ENCODE data around the gene FOXO1. TPM values are rescaled to one million over a fixed set of nuclear protein-coding genes. Genes with fewer than 3 reads are reported as not detected.

The FOXO1 gene
- total RNA-seq, 1 donor from 2014 or later: 10.4 TPM

DNA sequence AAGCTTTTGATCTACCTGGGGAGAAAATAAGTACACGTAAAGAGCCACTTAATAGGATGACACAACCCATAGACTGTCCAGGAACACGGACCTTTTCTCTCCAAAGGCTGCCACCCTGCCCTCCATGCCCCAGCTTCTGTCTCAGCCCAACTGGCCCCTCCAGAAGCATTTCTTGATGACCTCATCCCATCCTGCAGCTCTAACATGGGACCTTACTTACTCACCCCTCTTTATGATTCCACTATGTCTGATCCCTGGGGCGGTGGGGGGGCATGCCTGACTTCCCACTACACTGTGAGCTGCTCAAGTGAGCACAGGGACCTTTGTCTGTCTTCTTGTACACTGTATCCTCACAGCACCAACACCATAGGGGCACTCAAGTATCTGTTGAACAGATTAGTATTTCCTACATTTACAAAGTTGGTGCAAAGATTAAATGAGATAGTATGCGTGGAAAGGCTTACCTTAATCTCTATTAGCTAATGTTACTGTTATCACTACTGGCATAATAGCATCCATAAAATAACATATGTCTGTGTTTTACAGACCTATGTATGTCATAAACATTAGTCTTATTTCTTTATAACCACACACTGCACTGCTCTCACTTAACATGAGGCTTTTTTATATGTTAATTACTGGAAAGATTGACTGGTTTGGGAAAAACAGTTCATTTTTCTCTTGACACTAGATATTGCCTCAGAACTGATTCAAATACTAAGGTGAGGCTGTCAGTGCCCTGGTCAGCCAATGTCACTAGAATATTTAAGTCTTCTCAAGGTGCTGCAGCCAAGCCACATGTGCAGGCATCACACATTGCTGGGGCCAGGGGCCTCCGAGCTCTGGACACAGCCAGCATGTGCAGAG is 100.9 kb downstream of the FOXO1 start:
- peaks cover 35% of the 10 kb centered on the region for H3K4me1 Mint-ChIP-seq (ENCODE audit: low read depth, unreplicated experiment)
- Histone ChIP-seq H4K20me1 (ENCODE audit: insufficient read depth, low read length) (peaks cover 48% of the 10 kb centered on the region), H3K4me1 (ENCODE audit: insufficient read depth, low read length) (peaks cover 3% of the 10 kb centered on the region), H3K27me3 (ENCODE audit: insufficient read depth, low read length) (no peaks in the 10 kb centered on the region), H2AFZ (ENCODE audit: low read depth, low read length) (no peak overlapping the region), H3K9ac (ENCODE audit: low read length) (no peak overlapping the region), H3K27ac (ENCODE audit: low read depth, low read length) (no peak overlapping the region), H3K4me3 (ENCODE audit: insufficient read depth, low read depth, low read length) (no peak overlapping the region), H3K9me3 (ENCODE audit: insufficient read depth, low read depth, low read length) (no peaks in the 10 kb centered on the region), H3K4me2 (ENCODE audit: low read length) (no peak overlapping the region), H3K36me3 (ENCODE audit: insufficient read depth, low read length) (no peaks in the 10 kb centered on the region), H3K79me2 (ENCODE audit: insufficient read depth, low read length) (peaks cover 3% of the 10 kb centered on the region)
- H3K9me3 Mint-ChIP-seq (ENCODE audit: unreplicated experiment): no peaks in the 10 kb centered on the region
- no peaks in the 10 kb centered on the region for H3K36me3 Mint-ChIP-seq (ENCODE audit: low read depth, unreplicated experiment)
- H3K27me3 Mint-ChIP-seq (ENCODE audit: low read depth, unreplicated experiment): no peaks in the 10 kb centered on the region
- H3K4me3 Mint-ChIP-seq (ENCODE audit: unreplicated experiment): no peak overlapping the region
- peak overlapping the region; percentile 58 for H3K27ac Mint-ChIP-seq (ENCODE audit: unreplicated experiment)
- FAIRE-seq (no peak), DNase-seq (ENCODE audit: low read depth) (no peak)
- TF ChIP-seq, protein P1, sequence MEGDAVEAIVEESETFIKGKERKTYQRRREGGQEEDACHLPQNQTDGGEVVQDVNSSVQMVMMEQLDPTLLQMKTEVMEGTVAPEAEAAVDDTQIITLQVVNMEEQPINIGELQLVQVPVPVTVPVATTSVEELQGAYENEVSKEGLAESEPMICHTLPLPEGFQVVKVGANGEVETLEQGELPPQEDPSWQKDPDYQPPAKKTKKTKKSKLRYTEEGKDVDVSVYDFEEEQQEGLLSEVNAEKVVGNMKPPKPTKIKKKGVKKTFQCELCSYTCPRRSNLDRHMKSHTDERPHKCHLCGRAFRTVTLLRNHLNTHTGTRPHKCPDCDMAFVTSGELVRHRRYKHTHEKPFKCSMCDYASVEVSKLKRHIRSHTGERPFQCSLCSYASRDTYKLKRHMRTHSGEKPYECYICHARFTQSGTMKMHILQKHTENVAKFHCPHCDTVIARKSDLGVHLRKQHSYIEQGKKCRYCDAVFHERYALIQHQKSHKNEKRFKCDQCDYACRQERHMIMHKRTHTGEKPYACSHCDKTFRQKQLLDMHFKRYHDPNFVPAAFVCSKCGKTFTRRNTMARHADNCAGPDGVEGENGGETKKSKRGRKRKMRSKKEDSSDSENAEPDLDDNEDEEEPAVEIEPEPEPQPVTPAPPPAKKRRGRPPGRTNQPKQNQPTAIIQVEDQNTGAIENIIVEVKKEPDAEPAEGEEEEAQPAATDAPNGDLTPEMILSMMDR (IDR thresholded peaks at IDR 0.05; ENCODE audit: insufficient read depth, low read depth, low read length): no peak
- TF ChIP-seq EZH2 (IDR thresholded peaks at IDR 0.05; ENCODE audit: insufficient read depth, low read length): no peak

DNA sequence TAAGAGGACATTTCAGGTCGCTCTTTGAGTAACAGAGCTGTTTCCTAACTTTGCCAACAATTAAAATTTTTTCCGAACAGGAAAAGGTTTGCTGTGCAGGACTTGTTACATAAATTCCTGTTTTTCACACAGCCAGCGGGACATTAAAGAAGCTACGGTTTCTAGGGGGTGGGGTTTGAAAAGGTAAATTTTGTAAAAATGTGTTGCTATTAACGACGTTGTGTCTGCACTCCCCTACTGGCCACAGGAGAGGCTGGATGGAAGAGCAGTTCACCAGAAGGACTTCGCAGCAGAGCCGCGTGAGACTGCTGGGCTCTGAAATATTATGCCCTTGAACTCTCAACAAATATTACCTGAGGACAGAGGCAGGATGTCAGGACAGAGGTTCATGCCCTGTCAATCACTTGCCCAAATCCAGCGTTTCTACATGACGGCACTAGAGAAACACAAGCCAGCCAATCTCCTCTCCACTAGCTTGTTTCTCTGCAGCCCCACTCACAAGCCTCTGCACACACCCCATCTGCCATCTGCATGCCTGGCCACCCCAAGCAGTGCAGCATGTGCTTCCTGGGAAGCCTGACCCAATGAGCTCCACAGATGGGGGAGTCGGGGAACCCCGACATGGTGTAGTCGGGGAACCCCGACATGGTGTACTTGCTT is 102.0 kb downstream of the FOXO1 start:
- Mint-ChIP-seq H3K9me3 (ENCODE audit: unreplicated experiment) (no peaks in the 10 kb centered on the region), H3K4me1 (ENCODE audit: low read depth, unreplicated experiment) (peaks cover 35% of the 10 kb centered on the region), H3K27ac (ENCODE audit: unreplicated experiment) (no peak overlapping the region), H3K27me3 (ENCODE audit: low read depth, unreplicated experiment) (no peaks in the 10 kb centered on the region), H3K4me3 (ENCODE audit: unreplicated experiment) (peak overlapping the region; percentile 22), H3K36me3 (ENCODE audit: low read depth, unreplicated experiment) (peaks cover 5% of the 10 kb centered on the region)
- Histone ChIP-seq H3K27me3 (ENCODE audit: insufficient read depth, low read length) (no peaks in the 10 kb centered on the region), H3K79me2 (ENCODE audit: insufficient read depth, low read length) (peaks cover 3% of the 10 kb centered on the region), H3K4me1 (ENCODE audit: insufficient read depth, low read length) (peaks cover 3% of the 10 kb centered on the region), H3K9me3 (ENCODE audit: insufficient read depth, low read depth, low read length) (no peaks in the 10 kb centered on the region), H3K4me2 (ENCODE audit: low read length) (no peak overlapping the region), H3K36me3 (ENCODE audit: insufficient read depth, low read length) (no peaks in the 10 kb centered on the region), H3K27ac (ENCODE audit: low read depth, low read length) (no peak overlapping the region), H2AFZ (ENCODE audit: low read depth, low read length) (no peak overlapping the region), H4K20me1 (ENCODE audit: insufficient read depth, low read length) (peaks cover 48% of the 10 kb centered on the region), H3K9ac (ENCODE audit: low read length) (no peak overlapping the region), H3K4me3 (ENCODE audit: insufficient read depth, low read depth, low read length) (no peak overlapping the region)
- no peak for DNase-seq (ENCODE audit: low read depth)
- no peak for FAIRE-seq
- TF ChIP-seq EZH2 (IDR thresholded peaks at IDR 0.05; ENCODE audit: insufficient read depth, low read length): no peak
- TF ChIP-seq, protein P1 (IDR thresholded peaks at IDR 0.05; ENCODE audit: insufficient read depth, low read depth, low read length): no peak

Data from astrocyte (in vitro differentiated cells and primary cell).